HG03280 (cell line): ENCODE data around the gene PCDHB14.

Experiments
- ATAC-seq: cut with Tn5 transposase; IDR thresholded peaks from one replicate; pipeline ENCODE4 v1.9.1; 2021; ENCODE audit warnings: mild to moderate bottlenecking, moderate library complexity; ENCODE audit not compliant: unreplicated experiment

PCDHB14 gene

DNA sequence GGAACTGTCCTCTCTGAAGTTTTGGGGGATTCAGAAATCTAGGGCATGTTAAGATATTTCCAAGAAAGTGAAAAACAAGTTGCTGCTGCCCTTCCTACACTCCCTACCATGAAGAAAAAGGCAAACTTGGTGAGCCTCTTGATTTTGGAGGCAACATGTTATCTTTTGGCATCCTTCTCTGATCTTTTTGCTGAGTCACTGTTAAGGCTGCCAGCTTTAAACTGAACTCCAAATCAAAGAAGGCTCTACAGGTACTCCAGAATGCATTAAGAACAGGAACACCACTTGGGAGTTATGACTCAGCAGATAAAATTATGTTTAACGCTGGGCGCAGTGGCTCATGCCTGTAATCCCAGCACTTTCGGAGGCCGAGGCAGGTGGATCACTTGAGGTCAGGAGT, 46.1 kb downstream of the PCDHB14 start:
- ATAC-seq, result no peak

DNA sequence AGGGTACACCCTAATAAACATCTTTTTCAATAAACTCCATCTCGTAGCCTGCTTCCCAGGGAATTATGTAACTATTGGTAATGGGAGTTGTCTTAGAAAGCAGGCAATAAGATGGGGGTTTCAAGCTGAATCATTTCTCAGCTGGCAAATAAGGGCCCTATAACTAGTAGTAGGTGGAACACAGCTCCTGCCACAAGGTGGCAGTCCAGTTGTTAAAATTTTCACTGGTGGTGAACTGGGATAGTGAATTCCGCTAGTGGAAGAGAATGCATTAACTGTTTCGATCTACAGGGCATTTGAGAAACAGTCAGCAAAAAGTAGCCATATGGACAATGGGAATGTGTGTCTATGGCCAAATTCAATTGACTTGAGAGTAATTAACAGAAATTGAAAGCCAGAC, 49.8 kb downstream of the PCDHB14 start:
- ATAC-seq, result no peak
